Sigmoid colon (tissue), 7 donors: ENCODE measurements around the gene TANGO6. TPM values are rescaled to one million over a fixed set of nuclear protein-coding genes. Genes with fewer than 3 reads are reported as not detected.
A peak's percentile ranks its signal among the peaks of the same experiment; 100 is the strongest.

Experiments
- DNase-seq: peaks from one replicate; pipeline ENCODE4 v3.0.0-alpha.2; 2019
- H3K27ac ChIP-seq, 4 donors: fragments of 200-600 bp; sonication (generic); one replicate each; pipeline ENCODE4 v1.5.1; 2016 to 2019; ENCODE audit warnings: mild to moderate bottlenecking in 1 of 4
- H3K27me3 ChIP-seq, 3 donors: fragments of 200-600 bp; sonication (generic); one replicate each; pipeline ENCODE4 v1.5.1; 2019; ENCODE audit warnings: mild to moderate bottlenecking in 1 of 3
- H3K36me3 ChIP-seq, 4 donors: fragments of 200-600 bp; sonication (generic); one replicate each; pipeline ENCODE4 v1.5.1; 2016 to 2019
- H3K4me1 ChIP-seq, 4 donors: fragments of 200-600 bp; sonication (generic); one replicate each; pipeline ENCODE4 v1.5.1; 2017 to 2019
- H3K4me3 ChIP-seq, 4 donors: fragments of 200-600 bp; sonication (generic); one replicate each; pipeline ENCODE4 v1.5.1; 2017 to 2019; ENCODE audit warnings: mild to moderate bottlenecking in 2 of 4, moderate library complexity in 1 of 4
- H3K9me3 ChIP-seq, 4 donors: fragments of 200-600 bp in 3 of 4; sonication (generic) in 3 of 4; one replicate each; pipeline versions ENCODE4 v1.5.1 to v1.6.1; 2013 to 2019
- CTCF ChIP-seq, 4 experiments: fragments of 450-650 bp in 3 of 4; fragments of 200-600 bp in 1 of 4; IDR thresholded peaks; one replicate each; pipeline ENCODE4 v1.5.1; 2016 to 2019; ENCODE audit warnings: antibody characterized with exemption in 4 of 4, mild to moderate bottlenecking in 3 of 4, moderate library complexity in 2 of 4
- EP300 ChIP-seq, 4 donors: sonication (generic); formaldehyde crosslinking; IDR thresholded peaks; one replicate each; pipeline ENCODE4 v1.6.1; 2017; ENCODE audit warnings: antibody characterized with exemption in 4 of 4
- POLR2A ChIP-seq, 2 donors: fragments of 450-650 bp; IDR thresholded peaks; one replicate each; pipeline ENCODE4 v1.6.1; 2016; ENCODE audit warnings: antibody characterized with exemption in 2 of 2, mild to moderate bottlenecking in 2 of 2, moderate library complexity in 2 of 2
- POLR2AphosphoS5 ChIP-seq, 4 donors: sonication (generic); formaldehyde crosslinking; IDR thresholded peaks; one replicate each; pipeline ENCODE4 v1.6.1; 2017; ENCODE audit warnings: antibody characterized with exemption in 4 of 4
- WGBS, 2 donors: extraction: QIAGEN DNeasy Blood & Tissue Kit; methylation state at CpG; one replicate each; pipeline ENCODE4 v1.1.7; 2013; 5-methylcytosine and 5-hydroxymethylcytosine counted together
- intact Hi-C: fragments of 100-400 bp; cut with DNase I; formaldehyde crosslinking; loops from one replicate; pipeline ENCODE4 v1.15.1; 2023
- polyA plus RNA-seq, 3 donors: library from polyadenylated mRNA; stranded (reverse); fragments of 200-250 nt; gene quantifications; one replicate each; pipeline ENCODE4 v1.2.3, GENCODE V29; 2013
- total RNA-seq, 4 donors: library from RNA; depleted of rRNA; stranded (reverse); fragments of >200 nt; gene quantifications; one replicate each; pipeline ENCODE4 v1.1.0, GENCODE V29; 2016
- donor health status: healthy with polysubstance abuse.
- donor health status: Bipolar disorder and iron deficiency.
- donor health status: healthy.

The TANGO6 gene
- total and polyA plus RNA-seq, 7 donors = 0.92 to 23.5 (median 16.0) TPM

DNA sequence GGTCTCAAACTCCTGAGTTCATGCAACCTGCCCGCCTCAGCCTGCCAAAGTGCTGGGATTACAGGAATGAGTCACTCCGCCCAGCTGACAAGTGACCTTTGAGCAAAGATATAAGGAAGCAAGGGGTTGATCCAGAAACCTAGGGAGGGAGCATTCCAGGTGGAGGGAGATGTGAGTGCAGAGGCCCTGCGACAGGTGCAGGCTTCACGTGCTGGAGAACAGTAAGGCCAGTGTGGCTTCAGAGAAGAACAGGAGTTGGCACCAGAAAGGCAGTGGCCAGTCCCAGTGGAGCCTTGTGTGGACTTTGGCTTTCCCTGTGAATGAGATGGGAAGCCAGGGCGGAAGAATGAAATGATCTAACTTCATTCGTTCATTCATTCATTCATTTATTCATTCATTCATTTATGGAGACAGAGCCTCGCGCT lies 188.6 kb downstream of the TANGO6 start:
- no peak for DNase-seq
- peaks cover 0 to 7% (median 0%) of the 10 kb centered on the region in 4 donors for H3K36me3 ChIP-seq
- H3K4me1 ChIP-seq = peaks cover 0 to 2% (median 0%) of the 10 kb centered on the region in 4 donors
- H3K27ac ChIP-seq = no peak overlapping the region
- H3K27me3 ChIP-seq = no peaks in the 10 kb centered on the region
- no peak for TF ChIP-seq CTCF (IDR thresholded peaks at IDR 0.05)
- TF ChIP-seq POLR2AphosphoS5 (IDR thresholded peaks at IDR 0.05) = no peak
- no peak for TF ChIP-seq POLR2A (IDR thresholded peaks at IDR 0.05)
- no peak for TF ChIP-seq EP300 (IDR thresholded peaks at IDR 0.05)
- intact Hi-C loops = no loop called here
- no peaks in the 10 kb centered on the region for H3K9me3 ChIP-seq
- no peak overlapping the region for H3K4me3 ChIP-seq
- 33 to 82% methylated on average over 8 of the region's 8 CpGs for WGBS, 2 donors

GRCh38 chr16:69033151-69033949 lies 190.0 kb downstream of the TANGO6 start:
- 94 to 96% methylated on average over 8 of the region's 8 CpGs for WGBS, 2 donors
- DNase-seq = no peak
- intact Hi-C loops = no loop called here
- Histone ChIP-seq H3K4me1 (peaks cover 0 to 2% (median 0%) of the 10 kb centered on the region in 4 donors), H3K27ac (no peak overlapping the region), H3K4me3 (no peak overlapping the region), H3K9me3 (no peaks in the 10 kb centered on the region), H3K27me3 (no peaks in the 10 kb centered on the region), H3K36me3 (peaks cover 0 to 7% (median 0%) of the 10 kb centered on the region in 4 donors)
- TF ChIP-seq EP300 (IDR thresholded peaks at IDR 0.05) = no peak
- TF ChIP-seq POLR2AphosphoS5 (IDR thresholded peaks at IDR 0.05) = no peak
- no peak for TF ChIP-seq POLR2A (IDR thresholded peaks at IDR 0.05)
- TF ChIP-seq CTCF (IDR thresholded peaks at IDR 0.05) = no peak

DNA sequence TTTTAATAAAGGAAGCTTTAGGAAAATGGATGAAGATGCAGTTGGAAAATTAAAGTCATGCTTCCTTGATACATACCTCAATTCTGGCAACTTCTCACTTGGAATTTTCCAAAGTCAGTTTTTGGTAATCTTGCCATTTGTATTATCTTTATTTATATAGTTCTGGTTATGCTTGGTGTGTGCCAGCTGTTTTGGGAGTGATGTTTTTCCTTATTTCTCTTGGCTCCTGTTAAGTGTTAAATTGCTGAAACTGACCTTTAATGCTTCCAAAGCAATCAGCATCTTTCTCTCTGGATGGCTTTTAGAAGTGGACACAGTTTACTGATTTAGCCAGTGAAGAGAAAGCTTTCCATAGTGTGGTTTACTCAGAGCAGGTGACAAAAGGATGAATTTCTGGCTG lies 192.0 kb downstream of the TANGO6 start:
- no peak for DNase-seq
- peaks cover 0 to 11% (median 0%) of the 10 kb centered on the region in 4 donors for H3K36me3 ChIP-seq
- H3K27ac ChIP-seq = no peak overlapping the region
- TF ChIP-seq POLR2AphosphoS5 (IDR thresholded peaks at IDR 0.05) (no peak), CTCF (IDR thresholded peaks at IDR 0.05) (no peak), EP300 (IDR thresholded peaks at IDR 0.05) (no peak), POLR2A (IDR thresholded peaks at IDR 0.05) (no peak)
- no peaks in the 10 kb centered on the region for H3K9me3 ChIP-seq
- no peak overlapping the region for H3K4me3 ChIP-seq
- intact Hi-C loops = no loop called here
- H3K27me3 ChIP-seq = no peaks in the 10 kb centered on the region
- peaks cover 0 to 2% (median 0%) of the 10 kb centered on the region in 4 donors for H3K4me1 ChIP-seq

DNA sequence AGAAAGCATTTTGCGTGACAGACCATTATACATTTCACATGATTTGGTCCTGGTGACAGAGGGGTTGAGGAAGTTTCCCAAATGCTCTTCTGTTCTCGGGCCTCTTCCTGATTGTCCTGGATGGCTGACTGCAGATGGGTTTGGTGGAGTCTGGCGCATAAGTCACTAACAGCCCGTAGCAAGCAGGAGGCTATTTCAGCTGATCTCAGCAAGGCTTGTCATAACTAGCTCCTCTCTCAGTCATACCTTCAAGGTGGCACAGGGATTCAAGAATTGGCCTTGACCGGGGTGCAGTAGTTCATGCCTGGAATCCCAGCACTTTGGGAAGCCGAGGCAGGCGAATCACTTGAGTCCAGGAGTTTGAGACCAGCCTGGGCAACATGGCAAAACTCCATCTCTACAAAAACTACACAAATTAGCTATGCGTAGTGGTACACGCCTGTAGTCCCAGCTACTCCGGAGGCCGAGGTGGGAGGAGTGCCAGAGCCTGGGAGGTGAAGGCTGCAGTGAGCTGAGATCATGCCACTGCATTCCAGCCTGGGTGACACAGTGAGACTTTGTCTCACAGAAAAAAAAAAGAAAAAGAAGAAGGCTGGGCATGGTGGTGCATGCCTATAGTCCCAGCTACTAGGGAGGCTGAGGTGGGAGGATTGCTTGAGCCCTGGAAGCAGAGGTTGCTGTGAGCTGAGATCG lies 193.2 kb downstream of the TANGO6 start:
- intact Hi-C loops = no loop called here
- TF ChIP-seq EP300 (IDR thresholded peaks at IDR 0.05) = no peak
- no peak for TF ChIP-seq CTCF (IDR thresholded peaks at IDR 0.05)
- TF ChIP-seq POLR2A (IDR thresholded peaks at IDR 0.05) = no peak
- no peak for TF ChIP-seq POLR2AphosphoS5 (IDR thresholded peaks at IDR 0.05)
- WGBS, 2 donors = 95 to 96% methylated on average over 12 of the region's 12 CpGs

More for the DNA sequence above, 193.2 kb downstream of the TANGO6 start:
- Histone ChIP-seq H3K4me1 (no peaks in the 10 kb centered on the region), H3K9me3 (peaks cover 0 to under 1% (median 0%) of the 10 kb centered on the region in 4 donors), H3K27ac (no peak overlapping the region), H3K4me3 (no peak overlapping the region), H3K36me3 (peaks cover 0 to 23% (median 5%) of the 10 kb centered on the region in 4 donors), H3K27me3 (no peaks in the 10 kb centered on the region)
- DNase-seq = peak; percentile 25
